GM18867 (cell line): ENCODE results near the gene SATB1.
"Not testable (repeated sequence)": the region's sequence is repeated elsewhere in the genome, so short reads cannot be mapped to it uniquely, and the experiment has no call there.

Source experiments
- ATAC-seq: cut with Tn5 transposase; IDR thresholded peaks from one replicate; pipeline ENCODE4 v1.9.1; 2021; ENCODE audit warnings: mild to moderate bottlenecking, moderate library complexity; ENCODE audit not compliant: unreplicated experiment

SATB1 gene

DNA sequence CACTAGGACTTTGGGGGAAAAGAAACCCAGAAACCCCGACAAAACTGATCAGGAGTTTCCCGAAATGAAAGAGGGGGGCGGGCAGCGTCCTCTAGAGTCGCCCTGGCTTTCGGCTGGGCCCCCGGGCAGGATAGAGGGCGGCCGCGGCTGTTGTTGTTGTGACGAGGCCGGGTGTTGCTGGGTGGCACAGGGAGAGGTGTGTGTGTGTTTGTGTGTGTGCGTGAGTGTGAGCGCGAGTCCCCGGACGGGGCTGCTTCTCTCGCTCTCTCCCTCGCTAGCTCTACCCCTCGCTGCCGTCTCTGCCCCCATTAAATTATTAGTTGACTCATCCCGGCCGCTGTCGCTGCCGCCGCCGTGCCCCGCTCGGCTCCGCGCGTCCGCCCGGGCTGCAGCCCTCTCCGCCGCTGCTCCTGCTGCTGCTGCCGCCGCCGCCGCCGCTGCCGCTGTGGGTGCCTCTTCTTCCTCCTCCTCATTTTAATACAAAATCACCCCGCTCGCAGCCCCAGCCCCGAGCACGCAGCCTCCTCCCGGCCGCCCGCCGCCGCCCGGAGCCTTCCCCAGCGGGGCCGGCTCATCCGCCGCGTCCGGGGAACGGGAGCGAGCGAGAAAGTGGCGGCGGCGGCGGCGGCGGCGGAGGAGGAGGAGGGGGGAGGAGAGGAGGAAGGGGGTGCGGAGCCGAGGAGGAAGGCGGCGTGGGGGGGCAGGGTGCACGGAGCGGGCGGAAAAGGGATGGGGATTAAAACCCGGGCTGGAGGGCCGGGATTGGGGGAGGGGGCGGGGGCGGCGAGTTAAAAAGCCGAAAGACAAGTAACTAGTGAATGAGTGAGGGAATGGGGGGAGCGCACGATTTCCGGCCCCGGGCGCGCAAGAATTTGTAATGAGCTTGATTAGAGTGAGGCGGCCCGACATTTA is at the start of gene SATB1:
SATB1 (minus strand) TSS at position 611 of the 912 bp plus-strand sequence. CDS start 4,372 bp downstream, outside the sequence.
- ATAC-seq, result peak; percentile 58

DNA sequence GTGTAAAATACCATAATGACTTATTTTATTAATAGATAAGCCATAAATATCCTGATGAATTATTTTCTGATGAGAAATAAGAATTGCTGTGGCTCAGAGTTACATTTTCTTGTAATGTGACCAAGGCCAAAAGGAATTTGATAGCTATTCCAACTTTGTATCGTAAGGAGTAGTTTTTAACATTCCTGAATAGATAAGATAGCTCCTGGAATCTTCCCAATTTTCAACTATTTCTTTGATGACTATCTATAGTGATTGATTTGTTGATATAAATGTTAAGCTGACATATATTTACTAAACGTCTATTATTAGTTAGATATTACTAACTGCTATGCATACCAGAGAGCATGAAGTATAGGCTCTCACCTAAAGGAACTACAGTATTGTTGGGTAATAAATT is 49.1 kb upstream of the SATB1 start:
- no peak for ATAC-seq

DNA sequence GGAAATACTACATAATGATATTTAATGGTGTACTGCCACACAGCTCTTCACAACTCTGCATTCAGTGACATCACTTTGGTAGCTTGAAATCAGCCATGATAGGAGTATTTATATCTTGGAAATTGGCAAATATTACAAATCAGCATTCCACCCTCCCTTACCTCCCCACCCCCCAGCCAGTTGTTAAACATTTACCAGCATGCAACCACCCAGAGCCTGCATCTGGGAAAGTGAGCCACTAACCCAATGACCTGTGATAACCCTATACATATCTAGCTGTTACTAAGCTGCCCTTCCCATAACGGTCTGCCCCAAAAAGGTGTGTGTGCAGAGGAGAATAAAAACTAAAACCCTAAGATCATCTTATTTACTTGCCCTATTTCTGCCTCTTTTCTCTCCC is 44.6 kb upstream of the SATB1 start:
- no peak for ATAC-seq

DNA sequence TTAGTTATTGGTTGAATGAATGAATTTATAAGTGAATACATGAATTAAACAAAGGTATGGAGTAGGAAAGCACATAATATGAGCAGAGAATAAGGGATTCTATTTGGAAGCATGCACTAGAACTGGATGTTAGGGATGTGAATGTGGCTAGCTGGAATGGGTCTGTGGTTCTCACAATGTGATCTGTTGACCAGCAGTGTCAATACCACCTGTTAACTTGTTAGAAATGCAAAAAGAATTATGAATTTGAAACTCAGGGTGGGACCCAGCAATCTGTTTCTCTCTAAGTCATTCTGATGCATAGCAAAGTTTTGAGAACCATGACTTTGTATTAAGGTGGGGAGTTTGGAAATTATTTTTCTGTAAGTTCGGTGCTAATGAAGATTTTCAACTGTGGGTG is 41.0 kb upstream of the SATB1 start:
- no peak for ATAC-seq

DNA sequence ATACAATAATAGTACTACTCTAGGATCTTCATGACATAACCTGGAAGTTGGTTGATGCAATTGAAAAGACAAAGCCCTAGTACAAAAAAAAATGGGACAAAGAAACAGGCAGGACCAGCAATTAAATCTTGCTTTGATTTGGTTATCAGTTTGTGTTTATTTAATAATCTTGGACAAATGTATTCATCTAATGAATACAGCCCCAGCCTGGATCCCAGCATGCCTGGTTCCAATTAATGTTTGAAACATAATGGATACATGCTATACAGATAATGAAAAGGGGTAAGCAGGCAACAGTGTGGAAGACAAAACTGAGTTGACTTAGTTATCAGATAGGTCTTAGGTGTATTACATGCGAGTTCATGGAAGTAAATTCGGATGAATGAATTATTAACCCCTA is 29.6 kb upstream of the SATB1 start:
- no peak for ATAC-seq

GRCh38 chr3:18449618-18450017 is 24.5 kb upstream of the SATB1 start:
- not testable (repeated sequence) for ATAC-seq

DNA sequence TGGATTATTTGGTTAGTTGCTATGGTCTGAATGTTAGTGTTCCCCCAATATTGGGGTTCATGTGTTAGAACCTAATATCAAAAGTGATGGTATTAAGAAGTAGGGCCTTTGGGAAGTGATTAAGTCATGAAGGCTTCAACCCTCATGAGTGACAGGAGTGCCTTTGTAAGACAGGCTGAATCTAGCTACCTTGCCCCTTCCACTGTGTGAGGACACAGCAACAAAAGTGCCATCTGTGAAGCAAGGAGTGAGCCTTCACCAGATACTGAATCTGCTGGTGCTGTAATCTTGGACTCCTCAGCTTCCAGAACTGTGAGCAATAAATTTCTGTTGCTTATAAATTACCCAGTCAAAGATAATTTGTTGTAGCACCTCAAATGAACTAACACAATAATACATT is 22.6 kb upstream of the SATB1 start:
- no peak for ATAC-seq

- no peak for ATAC-seq
These were observed 21.1 kb upstream of the SATB1 start for GRCh38 chr3:18446149-18446825.

- ATAC-seq, result peak; percentile 22
These were observed 20.4 kb upstream of the SATB1 start for GRCh38 chr3:18445401-18446148.

GRCh38 chr3:18444595-18445400 is 19.7 kb upstream of the SATB1 start:
- ATAC-seq, result peak; percentile 97

DNA sequence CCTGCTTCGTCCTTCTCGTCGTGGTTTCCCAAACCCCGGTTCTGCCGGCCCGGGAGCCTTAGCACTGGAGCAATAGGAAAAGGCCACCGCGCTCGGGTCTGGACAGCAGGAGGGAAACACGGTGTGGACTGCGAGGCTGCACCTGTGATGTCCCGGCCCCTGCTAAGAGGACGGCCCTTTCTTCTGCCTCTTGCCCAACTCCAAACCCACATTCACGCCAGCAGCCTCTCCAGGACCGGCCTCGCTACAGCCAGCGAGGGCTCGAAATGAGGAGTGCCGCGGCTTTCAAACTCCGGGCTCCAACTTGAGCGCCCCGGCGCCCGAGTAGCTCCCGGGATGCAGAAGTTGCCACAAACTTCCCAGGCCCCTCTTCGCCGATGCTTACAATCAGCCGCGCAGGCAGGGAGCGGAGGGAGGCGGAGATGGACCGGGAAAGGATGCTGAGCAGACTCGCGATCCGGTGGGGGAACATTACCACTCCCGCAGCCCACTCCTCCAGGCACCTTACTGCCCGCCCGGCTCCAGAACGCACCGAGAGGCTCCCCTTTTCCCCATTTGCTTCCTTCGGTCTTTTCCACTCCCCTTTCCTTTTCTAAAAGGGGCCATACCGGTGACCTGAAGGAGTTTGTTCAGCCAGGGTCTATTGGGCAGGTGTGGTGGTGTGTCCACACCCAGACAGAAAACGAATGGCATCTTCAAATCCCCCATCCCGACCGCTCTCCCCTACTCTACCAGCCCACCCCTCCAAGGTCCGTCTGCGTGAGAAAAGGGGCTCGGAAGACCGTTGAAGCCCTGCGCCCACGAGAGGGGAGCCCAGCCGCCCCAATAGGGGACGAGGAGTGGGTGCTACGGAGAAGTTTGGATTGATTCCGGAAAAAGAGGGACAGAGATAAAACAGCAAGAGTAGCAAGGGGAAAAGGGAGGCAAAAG is 18.8 kb upstream of the SATB1 start:
- ATAC-seq, result no peak

- no peak for ATAC-seq
These were observed 17.9 kb upstream of the SATB1 start for GRCh38 chr3:18442756-18443664.

- no peak for ATAC-seq
These were observed 16.4 kb upstream of the SATB1 start for GRCh38 chr3:18441551-18441950.

DNA sequence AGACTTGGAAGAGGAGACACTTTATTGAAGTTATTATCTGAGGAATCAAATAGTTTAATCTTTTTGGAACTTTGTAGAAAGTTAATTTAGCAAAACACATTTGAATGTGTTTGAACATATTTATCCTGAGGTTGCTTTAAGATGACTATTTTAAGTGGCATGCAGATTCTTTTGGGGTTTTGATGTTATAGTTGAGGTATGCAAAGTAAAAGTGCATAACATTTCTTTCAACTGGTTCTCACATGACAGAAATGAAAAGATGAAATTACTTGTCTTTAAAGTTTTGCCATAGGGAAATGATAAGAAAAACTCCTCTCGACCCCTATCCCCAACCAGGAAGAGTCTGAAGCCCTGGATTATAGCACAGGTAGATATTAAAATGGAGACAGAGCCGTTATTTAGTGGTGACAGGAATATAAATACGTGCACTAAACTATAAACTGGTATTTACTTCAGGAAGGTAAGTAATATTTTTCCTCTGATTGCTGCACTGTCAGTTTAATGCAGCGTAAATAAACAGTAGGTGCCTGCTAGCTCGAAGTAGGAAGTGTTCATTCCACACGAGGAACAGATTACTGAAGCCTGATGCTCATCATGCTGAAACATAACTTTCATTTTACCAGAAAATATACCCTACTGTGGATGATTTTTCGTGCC is 15.1 kb upstream of the SATB1 start:
- no peak for ATAC-seq

DNA sequence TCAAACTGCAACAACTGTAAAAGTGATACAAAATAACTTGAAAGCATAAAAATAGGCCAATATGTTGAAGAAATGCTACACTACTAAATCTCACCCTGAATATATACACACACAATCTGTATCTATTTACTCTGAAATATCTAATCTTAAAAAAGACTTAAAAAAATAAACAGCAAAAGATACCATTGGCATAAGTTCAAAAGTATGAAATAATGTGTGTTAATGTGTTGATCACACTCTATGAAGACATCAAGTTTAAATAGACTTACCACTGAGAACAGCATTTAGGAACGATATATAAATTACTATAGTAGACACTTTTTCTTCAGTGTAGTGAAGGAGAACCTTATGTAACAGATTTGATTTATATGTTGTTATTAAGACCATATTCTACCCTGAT is 14.1 kb upstream of the SATB1 start:
- no peak for ATAC-seq

DNA sequence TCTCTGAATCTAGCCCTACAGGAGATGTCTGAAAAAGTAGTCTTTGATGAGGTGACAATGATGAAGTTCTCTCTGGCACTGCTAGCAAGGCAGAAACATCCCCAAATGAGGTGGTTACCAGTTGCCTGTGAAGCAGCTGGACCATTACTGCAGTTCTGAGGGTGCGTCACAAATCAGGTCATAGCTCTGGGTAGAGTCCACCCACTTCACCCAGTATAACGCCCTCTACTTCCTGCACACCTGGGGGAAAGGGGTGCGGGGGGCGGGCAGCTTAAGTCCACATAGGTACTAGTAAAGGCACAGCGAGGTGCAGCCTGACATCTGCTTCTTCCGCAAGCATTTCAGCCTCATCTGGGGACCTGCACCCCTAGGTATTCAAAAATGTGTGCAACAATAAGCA is 13.4 kb upstream of the SATB1 start:
- no peak for ATAC-seq

- no peak for ATAC-seq
These were observed 11.1 kb upstream of the SATB1 start for GRCh38 chr3:18436213-18436612.

DNA sequence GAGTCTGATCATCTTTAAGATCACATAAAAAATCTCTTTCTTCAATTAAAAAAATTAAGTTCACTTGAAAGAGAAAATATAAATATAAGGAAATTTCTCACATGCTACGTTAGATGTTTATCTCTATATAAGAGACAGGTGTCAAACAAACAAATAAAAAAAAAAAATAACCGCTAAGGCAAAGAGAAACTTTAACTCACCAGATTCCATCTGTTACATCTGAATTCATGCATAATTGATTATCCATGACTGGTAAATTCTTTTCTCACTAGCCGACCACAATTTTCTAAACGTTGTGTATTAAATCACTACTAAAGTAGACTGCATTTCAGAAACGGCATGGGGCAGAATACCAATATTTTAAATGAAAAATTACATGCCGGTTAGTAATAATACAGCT is 9.6 kb upstream of the SATB1 start:
- no peak for ATAC-seq
